Prostate gland (tissue), 2 donors: Measurements from ENCODE around the gene ZNF763.

Source experiments
- POLR2A ChIP-seq: fragments of 450-650 bp; IDR thresholded peaks from one replicate; pipeline ENCODE4 v1.6.1; 2016; ENCODE audit warnings: antibody characterized with exemption, mild to moderate bottlenecking
- POLR2AphosphoS5 ChIP-seq: sonication (generic); formaldehyde crosslinking; IDR thresholded peaks from one replicate; pipeline ENCODE4 v1.6.1; 2017; ENCODE audit warnings: antibody characterized with exemption
- TF ChIP-seq, protein P1 (sequence below), 4 experiments: fragments of 200-600 bp in 2 of 4; fragments of 450-650 bp in 2 of 4; sonication (generic) in 2 of 4; IDR thresholded peaks; 1 replicate in 3 of 4; 2 replicates in 1 of 4; pipeline ENCODE4 v1.5.1; 2016 to 2019; ENCODE audit warnings: antibody characterized with exemption in 4 of 4, mild to moderate bottlenecking in 2 of 4, moderate library complexity in 2 of 4

DNA sequence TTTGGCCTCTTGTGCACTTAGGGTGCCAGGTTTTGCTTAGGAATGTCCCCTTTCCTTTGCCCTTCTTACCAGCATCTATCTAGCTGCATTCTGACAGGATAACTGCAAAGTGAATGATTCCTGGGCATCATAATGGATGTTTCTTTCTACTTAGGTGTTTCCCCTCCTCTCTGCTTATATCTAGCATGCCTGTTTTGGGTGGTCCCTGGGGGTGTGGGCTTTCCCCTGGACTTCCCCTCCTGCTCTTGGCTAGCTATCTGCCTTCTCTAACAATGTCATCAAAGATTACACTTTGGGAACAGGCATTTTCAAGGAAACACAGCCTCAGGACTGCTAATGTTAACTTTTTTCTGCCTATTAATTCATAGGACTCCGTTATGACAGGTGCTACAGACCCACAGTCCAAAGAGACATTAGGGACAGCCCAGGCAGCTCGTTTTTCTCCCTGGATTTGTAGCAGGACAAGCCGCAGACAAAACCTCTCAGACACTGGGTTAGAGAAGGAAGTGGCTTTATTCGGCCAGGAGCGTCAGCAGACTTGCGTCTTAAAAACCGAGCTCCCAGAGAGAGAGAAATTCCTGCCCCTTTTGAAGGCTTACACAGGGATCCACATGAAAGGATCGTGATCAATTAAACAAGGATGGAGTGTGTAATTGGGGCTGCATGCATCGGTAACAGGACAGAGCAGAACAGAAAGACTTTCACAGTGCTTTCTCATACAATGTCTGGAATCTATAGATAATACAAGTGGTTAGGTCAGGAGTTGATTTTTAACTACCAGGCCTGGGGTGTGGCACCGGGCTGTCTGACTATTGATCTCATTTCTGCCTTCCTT is 22.6 kb upstream of the ZNF763 start:
- TF ChIP-seq POLR2A (no peak), POLR2AphosphoS5 (no peak)
- TF ChIP-seq, protein P1, sequence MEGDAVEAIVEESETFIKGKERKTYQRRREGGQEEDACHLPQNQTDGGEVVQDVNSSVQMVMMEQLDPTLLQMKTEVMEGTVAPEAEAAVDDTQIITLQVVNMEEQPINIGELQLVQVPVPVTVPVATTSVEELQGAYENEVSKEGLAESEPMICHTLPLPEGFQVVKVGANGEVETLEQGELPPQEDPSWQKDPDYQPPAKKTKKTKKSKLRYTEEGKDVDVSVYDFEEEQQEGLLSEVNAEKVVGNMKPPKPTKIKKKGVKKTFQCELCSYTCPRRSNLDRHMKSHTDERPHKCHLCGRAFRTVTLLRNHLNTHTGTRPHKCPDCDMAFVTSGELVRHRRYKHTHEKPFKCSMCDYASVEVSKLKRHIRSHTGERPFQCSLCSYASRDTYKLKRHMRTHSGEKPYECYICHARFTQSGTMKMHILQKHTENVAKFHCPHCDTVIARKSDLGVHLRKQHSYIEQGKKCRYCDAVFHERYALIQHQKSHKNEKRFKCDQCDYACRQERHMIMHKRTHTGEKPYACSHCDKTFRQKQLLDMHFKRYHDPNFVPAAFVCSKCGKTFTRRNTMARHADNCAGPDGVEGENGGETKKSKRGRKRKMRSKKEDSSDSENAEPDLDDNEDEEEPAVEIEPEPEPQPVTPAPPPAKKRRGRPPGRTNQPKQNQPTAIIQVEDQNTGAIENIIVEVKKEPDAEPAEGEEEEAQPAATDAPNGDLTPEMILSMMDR (IDR thresholded peaks at IDR 0.05): no peak
